ENCODE measurements around the gene POTED. TPM values are rescaled to one million over a fixed set of nuclear protein-coding genes. Genes with fewer than 3 reads are reported as not detected.
"Not testable (repeated sequence)": the region's sequence is repeated elsewhere in the genome, so short reads cannot be mapped to it uniquely, and the experiment has no call there.

Gene POTED
- not detected for polyA plus RNA-seq

DNA sequence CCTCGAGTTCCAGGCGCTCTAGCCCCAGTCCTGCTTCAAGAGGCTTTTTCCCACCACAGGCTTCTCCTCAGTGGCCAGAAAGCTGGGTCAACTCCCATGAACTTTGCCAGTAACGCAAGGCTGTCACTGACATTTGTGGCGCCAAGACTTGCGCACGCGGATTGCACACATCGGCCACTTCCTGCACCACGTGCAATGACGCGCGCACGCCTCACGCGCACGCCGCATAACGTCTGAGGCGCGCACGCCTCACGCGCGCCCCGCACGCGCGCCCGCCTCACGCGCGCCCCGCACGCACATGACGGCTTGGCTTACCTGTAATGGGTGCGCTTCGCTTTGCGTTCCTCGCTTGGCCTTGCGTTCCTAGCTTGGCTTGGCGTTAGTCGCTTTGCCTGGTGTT lies at the start of gene POTED:
Gene POTED (plus strand): TSS at position 301 of the 400 bp plus-strand sequence. CDS start 452 bp downstream, outside the sequence.
- H3K4me3 Mint-ChIP-seq, H3K4me1 Mint-ChIP-seq, H3K36me3 Mint-ChIP-seq: not testable (repeated sequence)

DNA sequence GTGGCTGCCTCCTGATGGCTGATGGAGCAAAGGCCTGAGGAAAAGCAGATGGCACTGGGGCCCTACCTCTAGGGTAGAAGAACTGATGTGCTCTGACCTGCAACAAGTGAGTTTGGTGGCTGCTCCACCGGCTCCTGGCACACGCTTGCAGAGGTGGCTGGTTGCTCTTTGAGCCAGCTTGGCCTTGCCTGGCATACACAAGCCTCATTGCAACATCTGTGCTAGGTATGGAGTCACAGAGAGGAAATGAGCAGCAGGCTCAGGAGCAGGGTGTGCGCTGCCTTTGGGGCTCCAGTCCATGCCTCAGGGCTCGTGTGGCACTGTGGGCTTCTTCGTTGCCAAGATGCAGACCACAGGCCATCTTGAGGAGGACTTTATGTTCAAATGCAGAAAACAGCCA lies 40.5 kb downstream of the POTED start:
- not testable (repeated sequence) for H3K9me3 Mint-ChIP-seq, H3K27ac Mint-ChIP-seq, H3K4me1 Mint-ChIP-seq, H3K4me3 Mint-ChIP-seq, H3K36me3 Mint-ChIP-seq, H3K27me3 Mint-ChIP-seq

More for the DNA sequence above, at the start of gene POTED:
- not testable (repeated sequence) for H3K9me3 Mint-ChIP-seq, H3K27ac Mint-ChIP-seq, H3K27me3 Mint-ChIP-seq

DNA sequence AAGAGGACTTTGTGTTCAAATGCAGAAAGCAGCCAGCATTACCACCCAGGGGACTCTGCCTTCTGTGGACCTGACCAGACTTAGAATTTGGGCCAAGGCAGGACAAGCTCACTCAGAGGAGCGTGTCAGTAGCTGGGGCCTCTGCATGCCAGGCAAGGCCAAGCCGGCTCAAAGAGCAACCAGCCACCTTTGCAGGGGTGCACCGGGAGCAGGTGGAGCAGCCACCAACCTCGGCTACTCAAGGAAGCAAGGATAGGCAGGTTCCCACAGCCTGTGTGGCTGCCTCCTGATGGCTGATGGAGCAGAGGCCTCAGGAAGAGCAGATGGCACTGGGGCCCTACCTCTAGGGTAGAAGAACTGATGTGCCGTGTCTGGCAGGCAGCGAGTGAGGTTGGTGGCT lies 42.2 kb downstream of the POTED start:
- not testable (repeated sequence) for H3K36me3 Mint-ChIP-seq, H3K27ac Mint-ChIP-seq

More for the DNA sequence above, 42.2 kb downstream of the POTED start:
- not testable (repeated sequence) for H3K4me1 Mint-ChIP-seq, H3K27me3 Mint-ChIP-seq, H3K9me3 Mint-ChIP-seq, H3K4me3 Mint-ChIP-seq

Measured in IgD-negative memory B cell (primary cell).